GM18867 (cell line): Measurements from ENCODE around the gene SORBS2.
"Not testable (repeated sequence)": the region's sequence is repeated elsewhere in the genome, so short reads cannot be mapped to it uniquely, and the experiment has no call there.

Experiments used
- ATAC-seq: cut with Tn5 transposase; IDR thresholded peaks from one replicate; pipeline ENCODE4 v1.9.1; 2021; ENCODE audit warnings: mild to moderate bottlenecking, moderate library complexity; ENCODE audit not compliant: unreplicated experiment

Gene SORBS2

DNA sequence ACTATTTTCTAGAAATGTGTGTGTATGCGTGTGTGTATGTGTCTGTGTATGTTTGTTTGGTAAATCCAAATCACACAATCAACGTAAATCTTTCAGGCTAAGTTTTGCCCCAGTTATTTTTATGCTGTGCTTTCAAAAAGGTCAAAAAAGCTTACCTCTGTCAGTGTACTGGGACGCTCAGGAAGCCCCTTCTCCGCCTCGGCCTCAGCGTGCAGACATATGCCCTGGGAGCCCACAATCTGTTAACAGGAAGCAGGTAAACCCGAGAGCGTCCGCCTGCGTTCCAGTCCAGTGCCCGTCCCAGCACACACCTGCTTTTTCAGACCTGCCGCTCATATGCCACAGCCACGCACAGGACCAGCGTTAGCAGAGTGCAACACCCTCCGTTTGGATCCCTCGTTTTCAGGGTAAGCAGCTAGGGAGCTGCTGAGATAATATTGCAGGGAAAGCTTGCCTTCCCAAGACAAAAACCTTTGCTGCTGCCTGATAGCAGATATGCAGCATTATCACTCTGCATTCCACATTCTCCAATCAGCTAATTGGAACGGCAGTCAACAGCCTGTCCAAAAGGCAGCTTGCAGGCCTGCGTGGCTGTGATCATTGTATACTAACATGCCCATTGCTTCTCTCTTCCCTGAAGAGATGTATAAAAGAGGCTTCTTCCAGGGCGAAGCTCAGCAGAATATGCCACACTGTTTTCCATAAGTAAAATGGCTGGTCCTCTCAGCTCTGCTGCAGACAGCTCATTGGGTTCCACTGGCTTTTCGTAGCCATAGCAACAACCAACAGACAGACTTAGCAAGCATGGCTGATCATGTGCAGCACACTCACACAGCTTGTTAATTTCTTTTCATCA is at the start of gene SORBS2:
Gene SORBS2 (minus strand): TSS at position 686 of the 856 bp plus-strand sequence. CDS start 121,623 bp downstream, outside the sequence.
- peak; percentile 92 for ATAC-seq

GRCh38 chr4:185859111-185859510 is 47.1 kb upstream of the SORBS2 start:
- ATAC-seq: no peak

DNA sequence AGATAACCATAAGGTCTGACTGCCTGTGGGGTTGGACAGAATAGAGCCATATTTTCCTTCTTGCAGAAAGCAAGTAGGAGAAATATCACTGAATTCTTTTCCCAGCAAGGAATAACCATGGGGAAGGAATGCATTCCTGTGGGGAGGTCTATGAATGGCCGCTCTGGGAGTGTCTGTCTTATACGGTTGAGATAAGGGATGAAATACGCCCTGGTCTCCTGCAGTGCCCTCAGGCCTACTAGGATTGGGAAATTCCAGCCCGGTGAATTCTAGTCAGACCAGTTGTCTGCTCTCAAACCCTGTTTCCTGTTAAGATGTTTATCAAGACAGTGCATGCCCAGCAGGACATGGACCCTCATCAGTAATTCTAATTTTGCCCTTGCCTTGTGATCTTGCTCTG is 45.6 kb upstream of the SORBS2 start:
- not testable (repeated sequence) for ATAC-seq

- no peak for ATAC-seq
Measured at GRCh38 chr4:185853841-185854240, 41.8 kb upstream of the SORBS2 start.

DNA sequence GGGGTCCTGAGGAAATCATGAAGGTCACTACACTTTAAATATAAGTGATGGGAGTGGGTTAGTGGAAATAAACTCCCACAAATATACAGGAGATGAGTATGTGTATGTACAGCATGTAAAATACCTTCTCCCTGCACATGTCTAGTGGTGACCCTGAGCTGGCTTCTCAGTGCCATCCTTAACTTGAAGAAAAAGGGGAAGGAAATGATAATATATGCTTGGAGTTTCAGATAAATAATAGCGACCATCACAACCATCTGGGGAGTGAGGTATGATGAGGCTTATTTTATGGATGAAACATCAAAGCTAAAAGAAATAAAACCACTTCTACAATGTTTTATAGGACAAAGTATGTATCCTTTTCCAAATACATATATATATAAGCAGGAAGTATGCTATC is 41.0 kb upstream of the SORBS2 start:
- no peak for ATAC-seq

DNA sequence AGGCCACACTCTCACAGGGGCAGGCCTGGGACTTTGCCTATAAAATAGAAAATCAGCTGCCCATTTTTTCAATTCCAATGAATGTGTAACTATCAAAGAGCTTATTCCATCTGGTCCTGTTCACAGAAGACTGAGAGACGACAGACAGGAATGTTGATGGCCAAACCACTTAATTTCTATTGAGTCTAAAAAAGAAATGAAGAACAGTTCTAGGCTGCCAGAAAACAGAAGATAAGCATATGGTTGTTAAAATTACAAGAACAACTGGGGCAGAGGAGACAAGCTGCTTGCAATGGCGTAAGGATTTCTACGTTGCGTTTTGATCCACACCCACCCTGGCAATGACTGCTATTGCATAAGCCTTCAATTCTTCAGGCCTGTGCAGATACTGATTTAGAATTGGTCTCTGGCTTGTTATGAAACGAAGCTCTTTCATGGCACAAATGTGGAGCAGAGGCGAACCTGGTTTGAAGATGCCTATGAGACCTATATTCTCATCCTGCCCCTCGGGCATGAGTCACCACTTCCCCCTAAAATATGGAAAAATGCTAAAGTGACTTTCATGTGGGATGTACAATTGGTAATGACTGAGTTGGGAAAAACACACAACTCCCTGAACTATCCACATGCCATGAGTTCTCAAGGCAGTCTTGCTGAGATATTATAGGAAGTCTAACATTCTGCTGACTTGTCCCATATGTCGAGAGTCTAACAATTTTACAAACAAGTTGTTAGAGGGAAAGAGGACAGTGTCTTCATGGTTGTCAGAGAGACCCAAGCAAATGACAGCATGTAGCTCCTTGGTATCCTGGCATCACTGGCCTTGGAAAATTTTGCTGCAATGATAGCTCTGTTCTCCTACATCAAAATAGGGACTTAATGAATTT is 37.9 kb upstream of the SORBS2 start:
- no peak for ATAC-seq

DNA sequence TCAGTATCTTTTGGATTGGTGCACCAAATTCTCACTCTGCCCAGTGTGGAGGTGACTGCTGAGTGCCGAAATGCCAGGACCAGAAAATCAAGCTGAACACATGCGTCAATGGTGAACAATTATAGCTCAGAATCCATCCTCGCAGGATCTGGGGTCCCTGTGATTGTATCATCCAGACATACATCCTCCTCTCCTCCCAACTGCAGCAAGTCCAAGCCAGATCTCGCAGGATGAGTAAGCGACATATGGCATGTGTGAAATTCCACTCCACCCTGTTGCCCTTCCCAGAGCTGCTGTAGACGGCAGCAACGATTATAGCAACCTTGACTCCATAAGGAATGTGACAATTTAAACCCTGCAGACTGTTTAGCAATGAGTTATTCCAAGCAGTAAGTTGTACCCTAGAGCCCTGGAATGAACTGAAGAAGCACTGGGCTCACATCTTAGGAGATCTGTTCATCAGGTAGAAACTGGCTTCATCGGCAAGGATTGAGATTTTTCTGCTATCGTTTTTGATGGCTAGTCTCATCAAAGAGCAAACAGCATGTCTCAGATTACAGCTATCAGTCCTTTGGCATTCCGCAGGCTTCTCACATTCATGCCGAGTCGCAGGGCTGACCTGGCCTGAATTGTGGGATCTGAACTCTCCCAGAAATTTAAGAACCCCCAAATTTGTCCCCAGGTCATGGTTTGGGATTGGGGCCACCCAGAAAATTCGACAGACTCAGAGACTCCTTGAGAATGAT is 35.5 kb upstream of the SORBS2 start:
- ATAC-seq: no peak

- no peak for ATAC-seq
Measured at GRCh38 chr4:185846505-185847150, 34.6 kb upstream of the SORBS2 start.

DNA sequence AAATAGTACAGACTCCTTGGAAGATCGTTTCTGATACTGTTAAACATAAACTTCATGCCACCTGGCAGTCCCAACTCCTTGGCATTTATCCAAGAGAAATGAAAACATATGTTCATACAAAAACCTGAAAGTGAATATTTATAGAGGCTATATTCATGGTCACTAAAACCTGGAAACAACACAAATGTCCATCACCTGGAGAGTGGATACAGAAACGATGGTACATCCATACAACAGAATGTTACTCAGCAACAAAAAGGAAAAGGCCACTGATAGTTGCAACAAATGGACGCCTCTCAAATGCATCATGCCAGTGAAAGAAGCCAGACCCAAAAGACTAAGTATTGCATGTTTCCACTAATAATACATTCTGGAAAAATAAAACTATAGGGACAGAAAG is 34.0 kb upstream of the SORBS2 start:
- ATAC-seq: no peak

DNA sequence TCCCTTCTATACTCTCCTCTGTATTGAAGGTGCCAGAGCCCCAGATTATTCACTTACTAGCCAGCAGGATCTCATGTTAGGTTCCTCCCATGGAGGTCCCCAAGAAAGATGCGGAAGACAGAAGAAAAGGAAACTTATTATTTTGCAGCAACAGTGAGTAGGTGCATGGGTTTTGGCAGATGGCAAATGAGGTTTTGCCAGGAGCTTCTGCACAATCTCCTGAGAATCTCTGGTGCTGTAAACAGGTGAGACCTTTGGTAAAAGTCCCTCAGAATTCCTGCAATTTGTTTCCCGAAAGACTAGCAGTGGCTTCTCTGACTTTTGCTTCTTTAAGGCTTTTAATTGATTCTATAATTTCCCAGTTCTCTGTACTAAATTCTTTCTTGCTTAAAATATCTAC is 29.5 kb upstream of the SORBS2 start:
- ATAC-seq: no peak

DNA sequence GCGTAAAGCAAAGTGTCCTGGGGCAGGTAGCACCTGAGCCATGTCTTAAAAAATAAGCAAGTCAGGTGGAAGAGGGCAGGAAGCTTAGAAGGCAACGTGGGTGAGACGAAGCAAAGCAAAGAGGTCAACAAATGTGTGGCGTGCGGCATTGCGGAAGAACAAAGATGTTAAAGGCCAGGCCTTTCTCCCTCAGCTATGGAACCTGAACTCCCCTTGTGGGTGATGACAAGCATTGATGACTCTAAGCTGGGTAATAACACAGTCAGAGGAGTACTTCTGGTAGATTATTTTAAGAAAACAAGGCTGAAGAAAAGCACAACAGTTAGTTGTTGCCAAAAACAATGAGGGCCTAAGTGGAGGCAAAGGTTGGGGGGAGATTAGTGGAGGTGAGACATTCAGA is 29.0 kb upstream of the SORBS2 start:
- ATAC-seq: no peak

- ATAC-seq: no peak
Measured at GRCh38 chr4:185840201-185840600, 28.2 kb upstream of the SORBS2 start.

GRCh38 chr4:185839770-185840169 is 27.8 kb upstream of the SORBS2 start:
- no peak for ATAC-seq

- ATAC-seq: no peak
Measured at GRCh38 chr4:185839194-185839712, 27.3 kb upstream of the SORBS2 start.

- ATAC-seq: no peak
Measured at GRCh38 chr4:185838514-185839193, 26.7 kb upstream of the SORBS2 start.

GRCh38 chr4:185838104-185838452 is 26.1 kb upstream of the SORBS2 start:
- ATAC-seq: no peak

DNA sequence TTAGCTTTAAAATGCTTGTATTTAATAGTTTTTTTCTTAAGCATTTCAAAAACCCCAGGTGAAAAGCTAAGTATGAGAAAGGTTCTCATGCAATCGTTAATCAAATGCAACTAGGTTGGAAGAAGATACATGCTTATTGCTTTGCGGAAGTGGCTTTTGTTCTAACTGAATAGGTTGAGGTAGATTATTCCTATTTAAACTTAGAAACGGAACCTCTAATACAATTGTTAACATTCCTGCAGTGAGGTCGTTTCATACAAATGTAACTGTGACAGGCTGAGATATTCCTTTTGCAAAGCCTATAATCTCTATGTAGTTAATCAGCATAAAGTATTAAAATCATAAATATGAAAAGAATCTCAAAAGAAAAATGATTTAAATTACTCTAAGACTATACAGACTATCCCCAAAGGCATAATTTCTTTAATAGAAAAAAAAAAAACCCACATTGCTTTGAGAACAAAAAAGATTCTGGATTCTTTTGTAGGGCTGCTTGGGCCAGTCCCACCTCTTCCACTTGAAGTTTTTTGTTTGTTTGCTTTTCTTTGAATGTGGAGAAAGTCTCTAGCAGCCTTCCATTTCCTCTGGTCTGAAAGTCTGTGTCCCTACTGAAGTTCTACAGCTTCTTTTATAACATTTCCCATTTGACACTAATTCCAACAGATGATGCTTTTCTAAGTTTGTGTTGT is 25.6 kb upstream of the SORBS2 start:
- ATAC-seq: no peak

DNA sequence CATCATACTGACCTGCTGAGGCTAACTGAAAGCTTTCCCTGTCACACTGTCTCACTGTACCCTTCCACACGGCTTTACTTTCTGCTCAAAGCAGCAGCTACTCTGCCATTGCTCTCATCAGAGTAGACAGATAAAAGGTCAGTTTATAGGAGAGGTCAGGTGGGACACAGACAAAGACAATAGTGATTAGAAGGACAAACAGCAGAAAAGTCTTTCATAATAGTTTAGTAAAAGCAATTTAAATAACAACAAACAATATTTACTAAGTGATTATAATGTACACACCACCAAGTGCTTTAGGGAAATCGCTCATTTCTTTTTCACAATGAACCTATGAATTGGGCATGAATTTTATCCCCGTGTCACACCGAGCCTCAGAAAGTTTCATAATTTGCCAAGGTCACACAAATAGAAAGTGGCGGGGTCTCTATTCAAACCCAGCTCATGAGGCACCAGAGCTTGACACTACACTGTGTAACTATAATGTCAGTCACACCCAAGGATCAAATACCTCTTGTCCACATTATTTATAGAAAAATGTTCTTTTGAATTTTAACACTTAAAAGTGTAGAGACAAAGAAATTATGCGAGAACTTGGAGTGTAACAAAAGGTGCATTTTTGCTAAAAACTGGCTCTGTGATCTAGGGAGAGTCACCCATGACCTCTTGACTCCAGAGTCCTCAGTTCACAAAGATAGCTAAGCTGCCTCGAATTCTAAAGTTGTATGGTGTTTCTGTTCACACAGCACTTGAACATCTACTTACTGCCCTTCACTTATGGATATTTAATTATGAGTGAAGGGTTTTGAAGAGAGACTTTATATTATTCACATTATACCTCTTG is 24.5 kb upstream of the SORBS2 start:
- ATAC-seq: no peak
